ENCODE data around the gene ATXN3L.
"Not testable (repeated sequence)": the region's sequence is repeated elsewhere in the genome, so short reads cannot be mapped to it uniquely, and the experiment has no call there.

The ATXN3L gene

DNA sequence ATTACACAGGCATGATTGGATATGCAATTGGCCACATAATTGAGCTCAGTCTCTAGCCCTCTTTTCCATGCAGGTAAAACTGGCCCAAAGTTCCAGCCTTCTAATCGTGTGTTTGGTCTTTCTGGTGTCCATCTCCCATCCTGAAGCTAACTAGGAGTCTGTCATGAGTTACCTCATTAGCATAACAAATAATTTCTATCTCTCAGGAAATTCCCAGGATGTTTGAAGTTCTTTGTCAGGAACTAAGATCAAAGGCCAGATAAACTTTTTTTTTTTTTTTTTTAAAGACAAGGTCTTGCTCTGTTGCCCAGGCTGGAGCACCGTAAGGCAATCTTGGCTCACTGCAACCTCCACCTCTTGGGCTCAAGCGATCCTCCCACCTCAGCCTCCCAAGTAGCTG lies 15.8 kb downstream of the ATXN3L start:
- DNase-seq = no peak

DNA sequence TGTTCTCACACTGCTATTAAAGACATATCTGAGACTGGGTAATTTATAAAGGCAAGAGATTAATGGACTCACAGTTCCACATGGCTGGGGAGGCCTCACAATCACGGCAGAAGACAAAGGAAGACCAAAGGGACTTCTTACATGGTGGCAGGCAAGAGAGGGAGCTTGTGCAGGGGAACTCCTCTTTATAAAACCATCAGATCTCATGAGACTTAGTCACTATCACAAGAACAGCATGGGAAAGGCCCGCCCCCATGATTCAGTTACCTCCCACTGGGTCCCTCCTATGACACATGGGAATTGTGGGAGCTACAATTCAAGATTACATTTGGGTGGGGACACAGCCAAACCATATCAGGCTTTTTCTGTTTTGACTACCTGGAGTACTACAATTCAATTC lies 16.6 kb downstream of the ATXN3L start:
- not testable (repeated sequence) for DNase-seq

DNA sequence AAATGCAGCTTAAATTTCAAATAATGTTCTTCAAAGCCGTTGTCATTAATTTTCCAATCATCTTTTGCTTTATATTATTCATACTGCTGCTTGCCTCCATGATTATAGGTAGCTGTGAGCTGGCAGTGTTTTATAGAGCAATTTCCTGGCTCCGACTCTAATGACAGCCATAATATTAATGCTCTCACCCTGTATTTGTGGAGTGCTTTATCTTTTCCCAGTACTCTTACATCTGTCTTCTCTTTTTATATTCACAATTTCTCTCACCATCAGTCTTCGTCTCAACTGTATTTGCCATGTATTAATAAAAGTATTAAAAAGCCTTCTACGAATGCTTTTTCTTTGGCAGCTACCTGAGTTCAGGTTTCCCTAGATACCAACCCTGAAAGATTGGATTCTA lies 21.0 kb downstream of the ATXN3L start:
- no peak for DNase-seq

DNA sequence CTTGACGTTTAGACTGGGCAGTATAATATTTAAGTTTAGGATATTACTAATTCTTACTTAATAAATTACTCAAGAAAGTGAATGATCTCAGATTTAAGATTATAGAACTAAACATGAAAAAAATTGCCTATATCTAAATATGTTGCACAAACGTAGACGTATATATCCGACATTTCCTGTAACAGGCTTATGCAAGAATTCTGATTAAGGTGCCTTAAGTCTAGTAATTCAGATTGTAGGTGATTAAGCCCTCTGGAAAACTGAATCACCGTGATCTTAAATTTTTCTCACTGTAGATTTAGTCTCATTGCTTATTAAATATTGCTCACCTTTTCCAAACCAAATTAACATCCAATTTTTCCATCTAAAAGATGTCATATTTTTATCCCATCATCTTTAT lies 24.0 kb downstream of the ATXN3L start:
- DNase-seq = no peak

DNA sequence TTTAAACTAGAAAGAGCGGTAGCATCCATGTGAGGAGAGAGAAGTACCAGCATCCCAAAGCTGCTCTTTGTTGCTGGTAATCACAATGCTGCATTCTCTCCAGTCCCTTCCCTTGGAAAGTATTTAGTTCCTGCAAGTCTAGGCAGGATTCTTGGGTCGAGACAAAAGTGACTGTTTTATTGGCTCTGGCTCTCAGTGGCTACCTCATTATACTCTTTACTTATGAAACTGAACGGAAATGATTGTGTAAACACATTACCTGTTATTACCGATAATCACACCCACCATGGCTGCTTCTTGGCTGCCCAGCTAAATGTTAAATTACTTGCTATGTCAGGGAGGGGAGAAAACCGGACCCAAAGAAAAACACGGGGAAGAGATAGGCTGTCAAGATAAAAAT lies 26.2 kb downstream of the ATXN3L start:
- DNase-seq = no peak

DNA sequence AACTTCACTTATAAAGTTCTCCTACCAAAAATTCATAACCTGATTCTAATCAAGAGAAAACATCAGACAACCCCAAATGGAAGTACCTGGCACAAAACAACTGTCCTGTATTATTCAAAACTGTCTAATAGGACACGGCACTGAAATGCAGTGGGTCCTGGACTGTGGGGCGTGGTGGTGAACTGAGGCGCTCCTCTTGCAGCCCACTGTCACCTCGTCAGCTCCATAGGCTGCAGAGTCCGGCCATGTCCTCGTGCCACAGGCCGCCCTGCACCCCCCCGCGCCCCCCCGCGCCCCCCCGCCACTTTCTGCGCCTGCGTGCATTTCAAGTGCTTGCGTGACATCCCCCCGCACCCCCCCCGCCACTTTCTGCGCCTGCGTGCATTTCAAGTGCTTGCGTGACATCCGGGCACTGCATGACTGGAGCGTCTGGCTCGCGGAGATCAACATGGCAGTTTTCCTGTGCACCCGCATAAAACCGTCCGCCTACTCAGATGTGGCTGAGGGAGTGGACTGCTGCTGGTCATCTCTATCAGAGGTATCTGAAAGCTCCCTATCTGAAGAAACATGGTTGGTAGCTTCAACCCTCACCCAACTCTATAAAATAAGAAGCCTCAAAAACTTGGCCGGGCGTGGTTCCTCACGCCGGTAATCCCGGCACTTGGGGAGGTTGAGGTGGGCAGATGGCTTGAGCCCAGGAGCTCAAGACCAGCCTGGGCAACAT lies 28.8 kb downstream of the ATXN3L start:
- no peak for DNase-seq

DNA sequence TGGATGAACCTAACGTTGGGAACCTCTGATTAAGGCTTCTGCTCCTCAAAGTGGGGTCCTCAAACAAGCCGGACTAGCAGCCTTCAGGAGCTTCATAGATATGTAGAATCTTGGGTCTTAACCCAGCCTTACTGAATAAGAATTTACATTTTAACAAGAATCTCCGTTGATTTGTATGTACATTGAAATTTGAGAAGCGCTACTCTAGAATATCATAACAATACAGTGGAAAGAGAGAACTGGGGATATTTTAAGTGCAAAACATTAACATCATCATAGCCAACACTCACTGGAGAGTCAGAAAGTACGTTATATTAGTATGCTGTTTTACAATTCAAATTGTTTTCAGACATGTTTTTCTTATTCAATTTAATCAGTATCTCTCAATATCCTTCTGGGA lies 31.2 kb downstream of the ATXN3L start:
- no peak for DNase-seq

DNA sequence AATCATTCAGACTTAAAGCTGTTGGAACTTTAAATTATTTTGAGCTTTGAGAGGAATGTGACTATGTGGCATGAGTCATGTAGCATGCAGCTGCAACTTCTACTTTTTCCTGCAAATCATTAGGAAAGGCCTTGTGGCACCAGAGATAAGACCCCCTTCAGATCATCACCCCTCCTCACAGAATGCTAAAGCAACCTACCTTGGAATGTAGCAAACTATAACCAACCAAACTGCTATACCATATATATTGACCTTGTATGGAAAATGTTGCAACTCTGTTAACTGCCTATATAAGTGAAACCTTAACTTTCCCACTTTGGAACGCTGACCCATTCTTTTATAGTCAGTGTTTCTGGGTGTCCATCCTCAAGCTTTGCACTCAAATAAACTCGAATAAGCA lies 32.0 kb downstream of the ATXN3L start:
- no peak for DNase-seq

DNA sequence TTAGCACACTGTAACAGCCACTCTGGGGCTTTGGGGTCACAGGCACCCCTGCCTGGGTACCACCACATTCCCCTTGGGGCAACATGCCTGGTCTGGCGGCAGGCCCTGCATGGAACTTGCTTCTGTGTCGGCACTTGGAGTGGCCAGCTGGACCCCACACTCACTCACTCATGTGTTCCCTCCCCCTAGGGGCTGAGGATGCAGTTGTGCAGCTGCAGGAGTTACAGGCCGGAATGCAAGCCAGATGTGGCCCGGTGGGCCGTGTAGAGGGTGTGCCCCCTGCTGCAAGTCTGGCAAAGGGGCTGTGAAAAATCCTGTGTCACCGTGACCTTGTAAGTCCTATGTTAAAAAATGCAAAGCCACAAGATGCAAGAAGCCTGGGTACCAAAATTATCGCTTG lies 34.2 kb downstream of the ATXN3L start:
- DNase-seq = no peak

DNA sequence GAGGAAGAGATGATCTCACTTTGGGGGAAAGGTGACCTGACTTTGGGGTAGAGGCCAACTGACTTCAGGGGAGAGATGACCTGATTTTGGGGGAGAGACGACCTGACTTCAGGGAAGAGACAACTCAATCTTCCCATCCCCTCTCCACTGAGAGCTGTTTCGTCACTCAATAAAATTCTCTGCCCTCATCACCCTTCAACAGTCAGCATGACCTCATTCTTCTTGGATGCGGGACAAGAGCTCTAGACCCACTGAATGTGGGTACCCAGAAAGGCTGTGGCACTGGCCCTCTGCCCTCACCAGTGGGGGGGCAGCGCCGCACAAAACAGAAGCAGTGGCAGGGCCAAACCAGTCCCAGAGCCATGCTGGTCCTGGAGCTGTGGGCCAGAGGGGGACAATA lies 34.6 kb downstream of the ATXN3L start:
- DNase-seq = no peak

DNA sequence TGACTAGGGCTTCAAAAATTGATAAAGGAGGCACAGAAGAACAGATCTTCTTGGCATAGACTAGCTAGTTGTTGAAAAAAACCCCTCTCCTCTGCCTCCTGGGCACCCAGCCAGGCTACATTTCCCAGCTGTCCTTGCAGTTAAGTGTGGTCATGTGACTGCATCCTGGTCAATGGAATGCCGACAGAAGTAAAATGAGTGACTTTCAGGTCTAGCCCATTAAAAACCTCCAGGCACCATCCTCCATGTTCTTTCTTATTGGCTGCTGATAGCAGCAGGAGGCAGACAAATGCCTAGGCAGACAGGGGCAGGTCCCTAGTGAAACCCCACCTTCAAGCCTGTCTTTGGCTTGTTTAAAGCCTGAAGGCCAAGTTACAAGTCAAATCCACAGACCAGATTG lies 35.3 kb downstream of the ATXN3L start:
- no peak for DNase-seq

DNA sequence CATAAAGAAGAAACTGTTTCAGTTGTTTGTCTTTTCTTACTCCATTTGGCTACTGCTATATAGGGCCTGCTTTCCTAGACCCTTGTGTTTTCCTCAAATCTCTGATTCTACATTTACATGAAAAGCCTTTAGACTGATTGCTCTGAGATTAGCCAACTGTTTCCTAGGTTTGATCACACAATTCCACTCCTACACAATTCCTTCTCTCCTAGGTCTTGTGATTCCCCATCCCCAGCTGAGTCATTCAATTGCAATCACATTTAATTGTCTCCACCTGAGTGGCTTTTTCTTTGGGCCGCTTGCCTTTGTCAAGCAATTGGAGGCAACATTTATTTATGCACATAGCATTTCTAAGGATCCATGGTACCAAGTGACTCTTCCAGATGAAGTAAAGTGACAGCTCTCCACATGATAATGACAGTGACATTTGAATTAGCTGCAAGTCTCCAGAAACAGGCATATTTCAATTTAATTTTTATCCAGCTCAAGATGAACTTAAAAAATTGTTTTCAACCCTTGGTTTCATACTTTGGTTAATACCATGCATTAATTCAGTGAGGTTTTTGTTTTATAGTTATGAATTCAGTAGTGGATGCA lies 35.8 kb downstream of the ATXN3L start:
- DNase-seq = no peak

DNA sequence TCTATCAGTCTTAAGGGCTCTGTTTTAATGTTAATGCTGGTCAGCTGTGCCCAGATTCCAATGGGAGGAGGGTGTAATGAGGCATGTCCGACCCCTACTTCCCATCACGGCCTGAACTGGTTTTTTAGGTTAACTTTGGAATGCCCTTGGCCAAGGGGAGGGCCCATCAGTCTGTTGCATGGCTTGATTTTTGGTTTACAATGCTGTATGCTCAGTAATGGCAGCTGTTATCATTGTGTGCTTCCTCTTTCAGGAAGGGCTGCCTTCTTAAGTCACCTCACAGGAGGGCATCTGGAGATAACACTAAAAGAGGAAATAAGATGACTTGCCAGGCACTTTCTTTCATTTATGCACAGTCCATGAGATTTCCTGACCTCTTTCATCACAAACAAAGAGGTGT lies 36.3 kb downstream of the ATXN3L start:
- DNase-seq = no peak

DNA sequence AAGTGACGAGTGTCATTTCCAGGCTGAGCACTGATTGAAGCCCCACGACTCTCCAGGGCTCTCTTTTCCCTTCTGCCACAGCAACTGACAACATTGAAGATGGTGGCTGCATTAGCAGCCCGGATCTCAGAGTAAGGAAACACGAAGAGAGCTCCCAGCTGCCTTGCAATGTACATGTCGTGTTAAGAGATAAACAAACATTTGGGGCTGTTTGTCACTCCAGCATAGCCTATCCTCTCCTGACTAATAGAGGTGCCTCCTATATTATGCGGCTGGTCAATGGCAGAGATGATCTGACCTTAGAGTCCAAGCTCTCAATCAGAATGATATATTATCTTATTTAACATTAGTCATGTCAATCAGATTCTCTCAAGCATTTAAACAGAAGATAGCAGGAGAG lies 38.6 kb downstream of the ATXN3L start:
- DNase-seq = no peak

DNA sequence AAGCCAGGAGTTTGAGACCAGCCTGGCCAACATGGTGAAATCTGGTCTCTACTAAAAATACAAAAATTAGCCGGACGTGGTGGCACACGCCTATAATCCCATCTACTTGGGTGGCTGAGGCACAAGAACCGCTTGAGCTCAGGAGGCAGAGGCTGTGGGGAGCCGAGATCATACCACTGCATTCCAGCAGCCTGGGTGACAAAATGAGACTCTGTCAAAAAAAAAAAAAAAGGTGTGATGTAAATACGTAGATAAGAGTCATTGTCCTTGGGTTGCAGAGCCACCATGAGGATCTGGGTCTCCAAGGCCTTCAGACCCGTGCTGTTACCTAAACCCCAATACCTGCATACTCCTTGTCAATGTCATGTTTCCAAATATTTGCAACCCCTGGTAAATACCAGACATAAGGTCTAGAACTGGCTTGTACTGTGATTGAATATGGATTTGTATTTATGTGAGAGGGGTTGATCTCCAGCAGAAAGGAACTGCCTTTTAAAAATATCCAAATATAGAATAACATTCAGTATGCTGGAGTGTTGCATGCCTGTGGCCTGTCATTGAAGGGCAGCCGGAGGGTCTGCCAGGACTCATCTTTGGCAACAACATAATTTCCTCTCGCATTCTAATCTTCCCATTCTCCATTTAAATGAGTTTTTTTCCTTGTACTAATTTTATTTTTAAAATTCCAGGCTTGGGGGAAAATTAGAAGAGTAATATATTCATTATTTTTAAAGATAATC lies 40.4 kb downstream of the ATXN3L start:
- DNase-seq = no peak

DNA sequence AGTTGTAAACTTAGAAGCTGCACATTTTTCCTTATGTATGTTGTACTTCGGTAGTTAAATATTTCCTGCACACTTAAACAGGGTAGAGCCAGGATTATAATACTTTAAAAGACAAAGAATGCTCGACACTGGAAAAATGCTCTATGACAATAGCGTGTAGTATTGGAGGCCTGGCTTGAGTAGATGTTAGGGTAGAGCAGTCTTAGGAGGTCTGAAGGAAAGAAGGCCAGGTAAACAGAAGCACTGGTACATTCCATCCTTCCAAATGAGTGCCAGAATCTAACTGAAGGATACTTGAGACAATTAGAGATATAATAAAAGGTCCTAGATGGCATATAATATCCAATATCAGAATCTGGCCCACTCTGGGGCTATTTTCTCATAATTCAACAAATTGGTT lies 42.3 kb downstream of the ATXN3L start:
- no peak for DNase-seq

DNA sequence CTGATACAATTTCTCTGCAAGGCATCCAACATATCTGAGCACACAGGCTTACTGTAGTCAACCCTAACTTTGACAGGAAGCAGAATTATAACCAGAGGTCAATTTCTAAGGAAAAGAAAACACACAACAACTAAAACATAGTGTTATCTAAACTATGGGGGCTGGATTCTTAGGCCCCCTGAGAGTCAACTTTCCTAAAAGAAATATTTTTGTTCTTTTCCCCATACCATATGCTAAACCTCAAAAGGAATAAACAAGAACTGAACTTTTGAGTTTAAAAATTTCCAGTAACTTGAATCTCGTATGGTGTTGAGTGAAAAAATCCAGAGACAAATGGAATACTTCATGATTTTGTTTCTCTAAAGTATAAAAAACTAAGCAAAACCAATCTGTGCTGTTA lies 42.9 kb downstream of the ATXN3L start:
- DNase-seq = no peak

DNA sequence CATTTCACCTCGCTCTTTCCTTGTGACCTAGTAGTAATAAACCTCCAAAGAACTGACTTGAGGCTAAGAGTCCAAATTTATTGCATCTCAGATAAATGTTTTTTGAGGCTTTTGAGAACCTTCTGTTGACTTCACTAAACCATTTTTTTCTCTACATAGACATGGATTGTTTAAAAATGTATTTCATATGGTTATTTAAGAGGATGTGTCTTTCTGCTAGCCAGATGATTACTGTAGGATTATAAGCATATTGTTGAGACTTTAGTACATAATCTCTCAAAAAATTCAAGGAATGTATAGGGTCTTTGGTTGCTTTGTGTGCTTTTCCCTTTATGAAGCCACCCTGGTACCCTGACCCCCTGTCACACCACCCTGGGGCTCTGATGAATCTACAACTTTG lies 44.8 kb downstream of the ATXN3L start:
- DNase-seq = no peak

DNA sequence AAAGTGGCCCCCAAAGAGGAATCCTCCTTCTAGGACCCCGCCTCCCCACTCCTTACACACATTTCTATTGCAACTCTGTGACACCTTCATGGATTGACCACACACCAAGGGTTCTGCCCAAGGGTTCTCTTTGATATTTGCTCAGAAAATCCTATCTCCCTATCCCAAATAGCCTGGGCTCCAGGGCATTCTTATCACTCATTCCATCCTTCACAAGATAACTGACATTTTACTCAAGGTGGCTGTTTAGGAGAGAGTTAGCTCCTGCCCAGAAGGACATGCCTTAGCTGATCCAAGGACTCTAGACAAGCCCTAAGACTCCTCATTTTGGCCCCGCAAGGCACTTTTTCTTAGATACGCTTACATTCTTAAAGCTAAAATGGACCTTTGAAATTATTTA lies 47.4 kb downstream of the ATXN3L start:
- no peak for DNase-seq

DNA sequence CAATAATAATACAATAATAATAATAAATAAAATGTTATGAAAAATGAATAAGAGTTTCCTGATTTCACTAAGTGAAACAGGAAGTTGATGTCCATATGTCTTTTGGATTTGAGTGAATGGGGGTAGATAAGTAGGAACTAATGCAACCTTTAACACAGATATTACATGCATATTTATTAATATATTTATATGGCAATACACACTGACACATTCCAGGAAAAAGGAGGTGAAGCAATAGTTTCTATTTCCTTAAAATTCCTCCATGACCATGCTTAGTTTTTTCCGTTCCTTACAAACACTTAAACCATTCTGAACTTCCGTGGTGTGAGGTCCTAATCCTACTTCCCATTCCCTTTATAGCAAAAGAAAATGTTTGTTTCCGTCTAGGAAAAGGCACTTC lies 48.3 kb downstream of the ATXN3L start:
- no peak for DNase-seq

DNA sequence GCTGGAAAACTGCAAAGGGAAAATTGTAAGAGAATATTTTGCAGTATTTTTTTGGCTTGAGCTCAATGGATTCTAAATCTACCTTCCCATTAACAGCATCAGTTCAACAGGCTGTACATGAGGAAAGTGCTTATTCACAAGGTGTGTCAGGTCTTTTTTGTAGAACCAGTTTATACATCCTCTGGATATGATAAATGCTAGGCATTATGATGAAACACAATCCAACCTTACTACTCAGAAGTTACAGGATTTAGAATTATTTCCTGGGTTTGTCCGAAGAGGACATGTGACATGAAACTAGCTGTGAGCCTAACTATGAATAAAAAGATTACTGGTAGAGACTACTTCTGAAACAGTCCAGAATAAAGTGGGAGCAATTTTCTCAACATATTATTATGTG lies 49.5 kb downstream of the ATXN3L start:
- no peak for DNase-seq

DNA sequence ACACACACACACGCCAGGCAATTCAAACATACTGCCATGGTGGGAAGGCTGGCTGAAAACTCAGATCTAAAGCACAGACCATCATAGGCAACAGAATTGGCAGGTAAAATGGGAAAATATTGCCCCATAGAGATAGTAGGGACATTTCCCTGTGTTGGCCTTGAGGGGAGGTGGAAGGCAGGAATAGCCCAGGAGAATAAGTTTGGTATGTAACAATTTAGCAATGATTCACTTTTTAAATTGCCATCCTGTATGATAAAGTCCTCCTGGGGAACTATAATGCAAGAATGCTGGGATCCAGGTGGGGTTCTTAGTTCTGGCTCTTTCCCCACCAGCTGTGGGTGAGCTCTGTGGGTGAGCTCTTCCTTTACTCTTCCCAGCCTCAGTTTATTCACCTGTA lies 51.0 kb downstream of the ATXN3L start:
- no peak for DNase-seq

Data from DMS 273 treated with DMSO at 0.1 percent for 48 hours (cell line).